BJ (cell line): ENCODE results near the gene QRICH1. TPM values are rescaled to one million over a fixed set of nuclear protein-coding genes. Genes with fewer than 3 reads are reported as not detected.

ENCODE experiments used
- CTCF ChIA-PET: fragments of 350-600 bp; formaldehyde crosslinking; extraction: SDS; loops from one replicate; lab custom pipeline; 2021; ENCODE audit warnings: antibody characterized with exemption, inconsistent platforms; lab: Yijun Ruan, JAX
- POLR2A ChIA-PET: fragments of 300-600 bp; sonication (Branson Sonifier 250); formaldehyde crosslinking; extraction: SDS; loops from one replicate; lab custom pipeline; 2021; ENCODE audit warnings: antibody characterized with exemption; lab: Charles Lee
- DNase-seq: peaks from one replicate; pipeline ENCODE4 v3.0.0-alpha.2; 2011; ENCODE audit warnings: low read depth
- H3K27me3 ChIP-seq: 2 replicates; pipeline ENCODE4 v1.6.0; 2011; ENCODE audit warnings: low read length; ENCODE audit not compliant: control insufficient read depth, insufficient read depth
- H3K36me3 ChIP-seq: 2 replicates; pipeline ENCODE4 v1.5.1; 2011; ENCODE audit warnings: low read length; ENCODE audit not compliant: control insufficient read depth, insufficient read depth
- H3K4me3 ChIP-seq: 2 replicates; pipeline ENCODE4 v1.5.1; 2011; ENCODE audit warnings: low read depth, mild to moderate bottlenecking, control low read depth, low read length
- polyA plus RNA-seq: library from polyadenylated mRNA; depleted of rRNA; stranded (reverse); fragments of >200 nt; gene quantifications from 2 replicates; pipeline ENCODE4 v1.2.3, GENCODE V29; 2011
- TF ChIP-seq, protein P1 (sequence below): IDR thresholded peaks from 2 replicates; pipeline ENCODE4 v1.5.1; 2011; ENCODE audit warnings: low read depth, mild to moderate bottlenecking, control low read depth, inconsistent platforms, low read length, moderate library complexity; ENCODE audit not compliant: insufficient read depth

QRICH1 gene
- polyA plus RNA-seq, 1 experiment = 77.3 TPM

- POLR2A ChIA-PET = interaction anchor here (1.8 kb wide), 1 partner anchor 12 kb away, joined by 9 read pairs; the partner anchor contains the start of gene USP19
- CTCF ChIA-PET = interaction anchor here (0.9 to 2.4 kb wide), 5 partner anchors 13 to 112 kb away, joined by 3 to 12 read pairs (median 5); partner anchors contain the start of genes KLHDC8B and USP19
- TF ChIP-seq, protein P1, sequence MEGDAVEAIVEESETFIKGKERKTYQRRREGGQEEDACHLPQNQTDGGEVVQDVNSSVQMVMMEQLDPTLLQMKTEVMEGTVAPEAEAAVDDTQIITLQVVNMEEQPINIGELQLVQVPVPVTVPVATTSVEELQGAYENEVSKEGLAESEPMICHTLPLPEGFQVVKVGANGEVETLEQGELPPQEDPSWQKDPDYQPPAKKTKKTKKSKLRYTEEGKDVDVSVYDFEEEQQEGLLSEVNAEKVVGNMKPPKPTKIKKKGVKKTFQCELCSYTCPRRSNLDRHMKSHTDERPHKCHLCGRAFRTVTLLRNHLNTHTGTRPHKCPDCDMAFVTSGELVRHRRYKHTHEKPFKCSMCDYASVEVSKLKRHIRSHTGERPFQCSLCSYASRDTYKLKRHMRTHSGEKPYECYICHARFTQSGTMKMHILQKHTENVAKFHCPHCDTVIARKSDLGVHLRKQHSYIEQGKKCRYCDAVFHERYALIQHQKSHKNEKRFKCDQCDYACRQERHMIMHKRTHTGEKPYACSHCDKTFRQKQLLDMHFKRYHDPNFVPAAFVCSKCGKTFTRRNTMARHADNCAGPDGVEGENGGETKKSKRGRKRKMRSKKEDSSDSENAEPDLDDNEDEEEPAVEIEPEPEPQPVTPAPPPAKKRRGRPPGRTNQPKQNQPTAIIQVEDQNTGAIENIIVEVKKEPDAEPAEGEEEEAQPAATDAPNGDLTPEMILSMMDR = no peak
- H3K27me3 ChIP-seq = 0 out of 2 replicates have a peak, but pooled peaks cover 2% of the 10 kb centered on the region
- H3K36me3 ChIP-seq = peaks cover 26% of the 10 kb centered on the region
- peak; percentile 54 for DNase-seq
- peak overlapping the region; percentile 70 for H3K4me3 ChIP-seq
Observed at GRCh38 chr3:49133226-49133951, 39.5 kb upstream of the QRICH1 start.

DNA sequence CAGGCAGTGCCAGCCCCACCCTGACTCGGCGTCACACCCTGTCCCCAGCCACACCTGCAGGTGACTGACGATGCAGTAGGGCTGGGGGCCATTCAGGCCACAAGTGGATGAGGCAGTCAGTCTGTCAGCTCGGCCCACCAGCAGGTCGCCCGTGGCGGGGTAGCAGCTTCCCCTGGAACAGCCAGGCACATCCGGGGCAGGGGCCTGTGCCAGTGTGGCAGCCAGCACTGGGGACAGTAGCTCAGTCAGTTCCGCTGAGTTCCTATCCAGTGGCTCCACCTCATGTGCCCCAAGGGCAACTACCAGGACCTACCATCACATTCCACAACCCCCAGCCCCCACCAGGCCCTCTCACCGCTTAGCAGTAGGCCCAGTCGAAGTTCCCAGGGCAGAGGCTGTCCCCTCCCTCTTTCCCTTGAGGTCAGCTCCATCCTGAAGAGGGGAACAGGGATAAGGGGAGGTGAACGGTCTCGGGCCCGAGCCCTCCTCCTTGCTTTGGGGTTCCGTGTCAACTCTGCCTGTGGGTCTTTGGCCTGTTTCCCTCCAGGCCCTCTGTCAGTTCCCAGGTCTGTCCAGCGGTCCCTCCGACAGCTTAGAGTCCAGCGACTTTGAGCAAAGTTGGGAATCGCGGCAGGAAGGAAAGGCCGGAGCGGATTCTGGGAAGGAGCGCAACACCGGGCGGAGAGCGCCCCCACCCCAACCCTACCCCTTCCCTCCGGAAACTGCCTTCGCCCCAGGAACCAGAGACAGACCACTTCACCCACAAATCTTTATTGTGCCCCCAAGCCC lies 38.8 kb upstream of the QRICH1 start, which contains the start of gene LAMB2:
Gene LAMB2, minus strand, starts transcription at position 614 of the 789 bp plus-strand sequence. Its CDS starts 183 bp downstream, at position 431.
- no peaks in the 10 kb centered on the region for H3K27me3 ChIP-seq
- H3K36me3 ChIP-seq = peaks cover 29% of the 10 kb centered on the region
- POLR2A ChIA-PET = interaction anchor here (0.9 to 1.4 kb wide), 2 partner anchors 12 to 40 kb away, joined by 3 to 4 read pairs; partner anchors contain the start of gene USP19
- H3K4me3 ChIP-seq = peak within 1 kb of the TSS; percentile 70
- TF ChIP-seq, protein P1 = peak; percentile 24; the same call in 1 of the 2 replicates
- CTCF ChIA-PET = interaction anchor here (0.9 to 2.4 kb wide), 5 partner anchors 12 to 111 kb away, joined by 3 to 12 read pairs (median 5); partner anchors contain the start of genes KLHDC8B and USP19
- peak; percentile 31 for DNase-seq

DNA sequence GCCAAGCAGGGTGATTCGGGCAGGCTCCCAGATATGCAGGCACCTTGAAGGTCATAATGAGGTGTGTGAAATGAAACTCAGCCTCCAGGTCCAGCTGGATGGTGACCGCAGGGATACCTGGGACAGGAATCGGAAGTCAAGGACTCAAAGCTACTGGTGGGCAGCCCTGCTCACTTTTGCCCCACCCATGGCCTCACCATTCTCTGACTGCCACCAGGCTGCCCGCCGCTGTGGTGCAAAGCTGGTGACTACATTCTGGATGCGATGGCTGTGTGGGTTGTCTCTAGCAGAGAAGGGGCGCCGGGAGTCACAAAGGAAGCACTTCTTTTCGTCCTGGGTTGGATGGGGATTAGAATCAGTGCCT lies 38.2 kb upstream of the QRICH1 start:
- TF ChIP-seq, protein P1 = no peak
- Histone ChIP-seq H3K27me3 (no peaks in the 10 kb centered on the region), H3K36me3 (peaks cover 29% of the 10 kb centered on the region), H3K4me3 (peak overlapping the region; percentile 70)
- DNase-seq = no peak
- CTCF ChIA-PET = interaction anchor here (0.9 to 2.4 kb wide), 5 partner anchors 11 to 111 kb away, joined by 3 to 12 read pairs (median 5); partner anchors contain the start of genes KLHDC8B and USP19
- POLR2A ChIA-PET = interaction anchor here (0.9 to 1.4 kb wide), 2 partner anchors 11 to 39 kb away, joined by 3 to 4 read pairs; partner anchors contain the start of gene USP19

DNA sequence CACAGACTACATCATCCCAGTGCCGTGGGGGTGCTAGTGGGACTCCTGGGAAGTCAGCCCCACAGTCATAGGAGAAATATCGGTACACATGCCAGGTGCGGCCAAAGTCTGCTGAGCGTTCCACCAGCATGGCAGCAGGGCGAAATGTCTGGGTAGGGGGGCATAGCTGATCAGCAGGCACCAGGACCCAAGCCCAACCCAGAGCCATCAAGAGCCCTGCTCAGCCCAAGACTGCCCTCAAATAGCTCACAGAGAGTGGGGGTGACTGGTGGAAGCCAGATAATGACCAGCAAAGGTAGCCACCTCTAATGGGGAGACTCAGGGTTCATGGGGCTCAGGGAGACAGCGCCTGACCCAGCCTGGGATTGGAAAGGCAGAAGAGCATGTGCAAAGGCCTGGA lies 37.7 kb upstream of the QRICH1 start:
- DNase-seq = no peak
- TF ChIP-seq, protein P1 = no peak
- H3K27me3 ChIP-seq = no peaks in the 10 kb centered on the region
- H3K4me3 ChIP-seq = peak overlapping the region; percentile 70
- POLR2A ChIA-PET = interaction anchor here (1.4 kb wide), 1 partner anchor 11 kb away, joined by 4 read pairs; the partner anchor contains the start of gene USP19
- H3K36me3 ChIP-seq = peaks cover 30% of the 10 kb centered on the region
- CTCF ChIA-PET = interaction anchor here (1.0 to 1.7 kb wide), 2 partner anchors 37 to 40 kb away, joined by 3 to 6 read pairs; partner anchors contain the start of gene KLHDC8B
